Measurements from ENCODE around the gene TCP1.
"Not testable (repeated sequence)": the region's sequence is repeated elsewhere in the genome, so short reads cannot be mapped to it uniquely, and the experiment has no call there.

TCP1 gene

DNA sequence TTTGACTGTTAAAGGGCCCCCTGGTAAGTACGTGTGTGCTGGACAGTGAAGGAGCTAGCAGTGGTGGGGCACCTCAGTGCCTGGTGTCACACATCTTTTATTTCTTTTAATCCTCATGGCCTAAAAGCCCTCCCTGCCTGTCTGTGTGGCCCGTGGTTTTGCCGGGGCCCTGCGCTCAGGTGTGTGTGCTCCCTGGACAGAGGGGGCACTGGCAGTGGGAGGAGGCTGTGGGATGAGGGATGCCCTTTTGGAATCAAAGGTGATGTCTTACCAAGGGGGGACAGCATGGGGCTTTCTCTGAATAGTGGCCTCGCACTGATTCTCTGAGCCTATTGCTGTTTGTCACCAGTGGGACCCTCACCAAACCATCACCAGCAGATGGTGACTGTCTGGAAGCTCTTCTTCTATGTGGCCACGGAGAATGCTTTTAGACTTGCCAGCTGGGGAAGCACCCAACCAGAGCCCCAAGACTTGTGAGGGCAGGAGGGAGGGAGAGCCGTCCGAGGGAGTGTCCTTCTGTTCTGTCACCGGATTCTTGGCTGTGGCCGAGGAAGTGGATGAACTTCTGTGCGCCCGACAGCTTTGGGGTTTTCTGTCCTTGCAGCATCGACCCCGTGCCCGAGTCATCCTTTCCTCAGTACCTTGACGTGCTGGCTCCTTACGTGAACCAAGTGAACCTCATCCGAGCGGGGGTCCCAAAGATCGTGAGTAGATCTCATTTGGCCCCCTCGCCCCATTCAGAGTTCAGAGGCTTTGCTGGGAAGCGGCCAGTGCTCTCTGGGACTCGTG lies 28.7 kb upstream of the TCP1 start:
- no peak for DNase-seq (ENCODE audit: low read depth, low spot score)

GRCh38 chr6:159816775-159817174 lies 27.4 kb upstream of the TCP1 start:
- DNase-seq (ENCODE audit: low read depth, low spot score), result not testable (repeated sequence)

DNA sequence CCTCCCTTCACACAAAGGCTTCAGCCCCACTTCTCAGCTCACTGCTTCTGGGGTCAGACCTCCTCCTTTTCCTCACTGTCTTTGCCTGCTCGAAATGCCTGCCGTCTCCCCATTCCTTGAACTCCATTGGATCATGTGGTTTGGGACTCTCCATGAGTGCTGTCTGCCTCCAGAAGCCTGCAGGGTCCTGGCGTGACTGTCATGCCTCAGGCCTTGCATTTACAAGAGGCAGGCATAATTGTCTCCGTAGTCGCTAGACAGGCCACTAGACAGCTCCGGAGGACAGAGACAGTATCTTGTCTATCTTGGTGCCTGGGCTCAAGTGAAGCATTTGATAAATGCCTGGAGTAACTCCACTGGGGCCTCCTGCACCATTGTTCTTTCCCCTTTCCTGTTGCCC lies 26.0 kb upstream of the TCP1 start:
- no peak for DNase-seq (ENCODE audit: low read depth, low spot score)

- DNase-seq (ENCODE audit: low read depth, low spot score), result no peak
Observed at GRCh38 chr6:159813781-159814180, 24.4 kb upstream of the TCP1 start.

DNA sequence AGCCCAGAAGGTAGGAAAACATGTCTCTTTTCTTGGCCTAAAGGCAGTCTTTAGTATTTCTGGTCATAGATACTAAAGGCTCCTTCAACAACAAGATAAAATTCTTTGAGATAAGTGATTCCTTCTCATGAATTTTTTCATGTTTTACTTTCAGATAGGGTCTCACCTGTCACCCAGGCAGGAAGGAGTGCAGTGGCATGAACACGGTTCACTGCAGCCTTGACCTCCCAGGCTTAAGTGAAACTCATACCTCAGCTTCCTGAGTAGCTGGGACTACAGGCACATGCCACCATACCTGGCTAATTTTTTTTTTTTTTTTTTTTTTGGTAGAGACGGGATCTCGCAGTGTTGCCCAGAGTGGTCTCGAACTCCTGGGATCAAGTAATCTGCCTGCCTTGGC lies 19.7 kb upstream of the TCP1 start:
- no peak for DNase-seq (ENCODE audit: low read depth, low spot score)

DNA sequence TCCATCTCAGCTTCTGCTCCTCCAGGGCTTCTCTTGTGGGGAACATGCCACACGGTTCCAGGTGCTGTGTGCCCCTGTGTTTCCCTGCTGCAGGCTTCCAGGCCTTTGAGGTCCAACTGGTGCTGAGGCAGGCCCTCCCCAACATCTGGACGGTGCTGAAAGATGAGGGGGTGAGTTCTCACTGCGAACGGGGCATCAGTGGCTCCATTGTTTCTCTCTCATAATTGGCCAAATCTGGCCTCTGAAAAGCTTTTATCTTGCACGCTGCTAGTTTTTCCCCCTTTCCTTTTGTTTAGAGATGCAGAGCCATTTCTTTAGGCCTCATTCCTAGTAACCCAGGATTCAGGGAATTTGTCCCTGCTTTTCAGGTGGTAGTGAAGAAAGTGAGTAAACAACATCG lies 19.2 kb upstream of the TCP1 start:
- no peak for DNase-seq (ENCODE audit: low read depth, low spot score)

DNA sequence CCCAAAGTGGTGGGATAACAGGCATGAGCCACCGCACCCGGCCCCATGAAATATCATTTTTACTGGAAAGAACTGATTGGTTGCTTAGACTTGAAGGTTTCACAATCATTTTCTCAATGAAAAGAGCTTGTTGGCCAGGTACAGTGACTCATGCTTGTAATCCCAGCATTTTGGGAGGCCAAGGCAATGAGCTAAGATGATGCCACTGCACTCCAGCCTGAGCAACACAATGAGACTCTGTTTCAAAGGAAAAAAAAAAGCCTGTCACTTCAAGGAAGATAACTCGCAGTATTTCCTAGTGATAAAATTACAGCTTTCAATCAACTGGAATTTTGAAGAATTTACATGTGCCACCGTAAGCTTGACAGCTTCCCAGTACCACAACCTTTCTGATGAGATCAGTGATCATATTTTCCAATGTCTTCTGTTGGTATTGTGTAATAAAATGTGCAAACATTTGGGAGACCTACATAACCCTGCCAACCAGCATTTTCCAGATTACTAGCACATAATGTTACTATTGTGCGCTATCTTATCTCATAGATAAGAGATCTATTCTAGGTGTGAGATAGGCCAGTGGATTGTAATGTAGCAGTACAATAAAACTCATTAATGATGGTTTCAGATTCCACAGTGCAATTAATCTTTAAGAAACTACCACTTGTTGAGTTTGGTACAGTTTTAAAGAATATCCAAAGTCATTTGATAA lies 17.9 kb upstream of the TCP1 start:
- DNase-seq (ENCODE audit: low read depth, low spot score), result no peak

DNA sequence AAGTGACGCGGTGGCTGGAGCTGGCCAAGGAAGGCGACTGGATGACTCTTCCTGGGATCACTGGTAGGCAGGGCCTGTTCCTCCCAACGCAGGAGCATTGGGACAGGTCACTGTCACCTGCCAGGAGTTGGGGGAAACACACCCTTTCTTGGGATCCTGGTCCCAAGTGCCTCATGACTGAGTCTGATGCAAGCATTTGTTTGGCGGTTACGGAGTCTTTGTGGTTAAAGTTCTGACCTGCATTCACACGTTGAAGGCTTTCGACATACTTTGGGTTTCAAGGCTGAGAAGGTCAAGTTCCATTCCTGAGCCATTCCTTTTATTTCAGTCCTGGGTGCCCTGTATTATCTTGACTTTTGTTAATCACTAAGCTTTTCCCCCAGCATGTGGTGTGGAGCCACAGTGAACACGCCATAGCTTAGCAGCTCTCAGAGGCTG lies 16.6 kb upstream of the TCP1 start:
- DNase-seq (ENCODE audit: low read depth, low spot score), result no peak

GRCh38 chr6:159805440-159806020 lies 16.1 kb upstream of the TCP1 start:
- no peak for DNase-seq (ENCODE audit: low read depth, low spot score)

DNA sequence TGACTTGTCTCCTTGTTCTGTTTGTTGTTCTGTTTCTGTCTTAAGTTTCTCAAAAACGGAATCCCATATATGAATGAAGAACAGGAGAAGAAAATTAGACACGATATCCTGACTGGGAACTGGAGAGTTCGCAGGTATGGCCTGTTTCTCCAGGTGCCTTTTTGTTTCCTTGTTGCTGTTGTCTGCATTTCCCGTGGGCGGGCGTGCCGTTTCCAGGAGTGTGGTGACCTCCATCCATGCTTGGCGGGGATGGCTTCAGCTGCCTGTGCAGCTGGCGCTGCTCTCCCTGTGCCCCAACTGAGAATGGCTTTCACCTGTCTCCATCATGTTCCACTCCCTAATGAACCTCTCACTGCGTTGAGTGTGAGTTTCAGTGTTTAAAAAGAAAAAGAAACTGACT lies 15.1 kb upstream of the TCP1 start:
- DNase-seq (ENCODE audit: low read depth, low spot score), result no peak

DNA sequence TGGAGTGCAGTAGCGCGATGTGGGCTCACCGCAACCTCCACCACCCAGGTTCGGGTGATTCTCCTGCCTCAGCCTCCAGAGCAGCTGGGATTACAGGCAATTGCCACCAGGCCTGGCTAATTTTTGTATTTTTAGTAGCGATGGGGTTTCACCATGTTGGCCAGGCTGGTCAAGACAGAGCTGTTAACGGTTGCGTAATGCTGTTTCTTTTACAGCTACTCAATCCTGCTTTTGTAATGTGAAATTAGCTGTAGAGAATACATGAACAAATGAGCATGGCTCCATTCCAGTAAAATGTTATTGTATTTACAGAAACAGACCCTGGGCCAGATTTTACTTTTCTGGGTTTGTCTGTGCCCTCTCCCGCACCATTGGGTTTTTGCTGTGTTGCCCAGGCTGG lies 12.5 kb upstream of the TCP1 start:
- DNase-seq (ENCODE audit: low read depth, low spot score), result no peak

DNA sequence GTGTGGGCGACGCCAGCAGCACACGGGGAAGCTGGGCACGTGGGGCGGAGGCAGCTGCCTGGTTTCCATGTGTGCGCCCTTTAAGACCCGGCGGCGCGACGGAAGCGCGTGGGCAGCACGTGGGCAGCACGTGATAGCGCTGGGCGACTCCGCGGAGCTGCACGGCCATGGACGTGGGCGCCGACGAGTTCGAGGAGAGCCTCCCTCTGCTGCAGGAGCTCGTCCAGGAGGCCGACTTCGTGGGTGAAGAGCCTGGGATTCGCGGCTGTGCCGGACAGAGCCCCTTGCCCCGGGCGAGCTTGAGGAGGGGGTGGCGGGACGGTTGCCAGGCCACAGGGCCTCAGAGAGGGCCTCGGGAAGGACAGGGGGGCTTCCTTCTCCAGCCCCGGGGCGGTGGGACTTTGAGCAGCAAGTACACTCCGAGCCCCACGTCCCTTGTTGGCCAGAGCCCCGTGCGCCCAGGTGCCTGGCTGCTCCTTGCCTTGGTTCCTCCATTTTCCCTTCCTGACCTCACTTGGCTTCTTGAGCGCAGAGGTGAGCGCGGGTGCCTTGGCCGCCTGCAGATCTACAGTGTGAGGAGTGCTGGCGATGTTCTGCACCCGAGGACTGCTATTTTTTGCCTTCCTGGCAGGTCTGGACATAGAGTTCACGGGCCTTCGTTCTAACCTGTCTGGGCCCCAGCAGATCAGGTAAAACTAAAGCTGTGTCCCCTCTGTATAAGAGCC lies 10.9 kb upstream of the TCP1 start, which contains the start of gene PNLDC1:
PNLDC1 (plus strand) TSS at position 136 of the 725 bp plus-strand sequence; CDS start at position 168, 32 bp downstream.
- DNase-seq (ENCODE audit: low read depth, low spot score), result no peak

GRCh38 chr6:159797554-159797953 lies 8.2 kb upstream of the TCP1 start:
- DNase-seq (ENCODE audit: low read depth, low spot score), result no peak

DNA sequence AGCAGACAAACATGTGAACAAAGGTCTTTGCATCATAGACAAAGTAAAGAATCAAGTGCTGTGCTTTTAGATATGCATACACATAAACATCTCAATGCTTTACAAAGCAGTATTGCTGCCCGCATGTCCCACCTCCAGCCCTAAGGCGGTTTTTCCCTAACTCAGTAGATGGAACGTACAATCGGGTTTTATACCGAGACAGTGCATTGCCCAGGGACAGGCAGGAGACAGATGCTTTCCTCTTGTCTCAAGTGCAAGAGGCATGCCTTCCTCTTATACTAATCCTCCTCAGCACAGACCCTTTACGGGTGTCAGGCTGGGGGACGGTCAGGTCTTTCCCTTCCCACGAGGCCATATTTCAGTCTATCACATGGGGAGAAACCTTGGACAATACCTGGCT lies 5.6 kb upstream of the TCP1 start:
- not testable (repeated sequence) for DNase-seq (ENCODE audit: low read depth, low spot score)

GRCh38 chr6:159790956-159791598 lies 1.7 kb upstream of the TCP1 start:
- no peak for DNase-seq (ENCODE audit: low read depth, low spot score)

DNA sequence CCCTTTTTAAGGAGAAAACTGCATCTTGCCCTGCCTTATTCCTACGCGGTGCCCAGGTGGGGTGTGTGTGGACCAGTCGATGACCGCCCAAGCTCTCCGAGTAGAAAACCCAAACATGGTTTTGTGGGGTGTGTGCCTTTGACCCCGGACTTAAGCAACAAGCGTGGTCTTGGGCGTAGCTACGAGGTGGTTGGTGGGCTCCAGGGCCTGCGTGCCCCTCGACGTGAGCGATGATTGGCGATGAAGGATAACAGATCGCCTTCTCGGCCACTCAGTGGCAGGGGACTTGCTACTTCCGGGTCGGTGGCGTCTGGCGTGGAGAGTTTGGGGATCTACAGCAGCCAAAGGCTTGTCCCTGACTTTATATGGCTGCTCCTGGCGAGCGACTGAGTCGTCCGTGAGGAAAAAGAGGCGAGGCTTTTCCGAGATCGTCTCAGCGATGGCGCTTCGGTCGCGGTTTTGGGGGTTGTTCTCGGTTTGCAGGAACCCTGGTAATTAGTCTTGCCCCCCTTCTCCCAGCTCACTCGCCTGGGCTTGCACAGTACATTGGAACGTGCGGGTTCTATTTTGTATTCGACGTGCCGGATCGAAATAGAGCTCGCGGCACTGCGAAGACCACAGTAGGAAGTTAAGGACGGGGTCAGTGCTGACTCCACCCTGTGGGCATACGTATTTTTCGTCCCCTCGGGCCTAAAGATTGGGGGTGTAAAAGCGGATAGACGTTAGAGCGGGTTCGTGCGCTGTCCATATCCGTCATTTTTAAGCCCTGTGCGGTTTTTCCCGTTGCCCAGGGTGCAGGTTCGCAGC lies 950 bp upstream of the TCP1 start, which contains the start of gene MRPL18:
MRPL18 (plus strand) TSS at position 319 of the 807 bp plus-strand sequence; CDS start at position 440, 121 bp downstream.
- DNase-seq (ENCODE audit: low read depth, low spot score), result peak; percentile 74

DNA sequence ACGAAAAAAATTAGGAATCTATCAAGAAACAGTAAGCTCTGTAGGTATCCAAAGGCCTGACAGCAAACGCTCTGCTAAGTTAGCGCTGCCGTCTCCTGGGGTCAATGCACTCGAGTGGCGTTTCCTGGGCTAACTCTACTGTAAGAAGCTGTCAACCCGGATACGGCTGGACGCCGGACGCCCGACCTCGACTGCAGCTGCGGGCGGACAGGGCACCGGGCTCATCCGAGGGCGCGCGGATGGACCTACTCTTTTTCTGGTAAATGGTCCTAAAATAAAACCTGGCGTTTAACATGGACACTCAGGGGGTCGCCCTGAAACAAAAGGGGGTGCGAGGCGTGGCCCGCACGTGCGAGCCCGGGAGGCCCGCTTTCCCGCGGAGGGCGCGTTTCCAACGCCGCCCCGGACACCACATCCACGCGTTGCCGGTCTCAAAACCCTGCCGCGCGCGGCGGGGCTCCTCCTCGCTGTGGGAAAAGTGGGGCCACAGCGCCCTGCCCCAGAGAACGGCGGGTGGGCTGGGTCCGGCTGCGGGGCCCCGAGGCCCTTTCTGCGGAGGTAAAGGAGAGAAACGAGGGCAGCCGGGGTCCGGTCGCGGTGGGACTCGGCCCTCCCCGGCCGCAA lies 537 bp downstream of the TCP1 start:
- DNase-seq (ENCODE audit: low read depth, low spot score), result no peak

DNA sequence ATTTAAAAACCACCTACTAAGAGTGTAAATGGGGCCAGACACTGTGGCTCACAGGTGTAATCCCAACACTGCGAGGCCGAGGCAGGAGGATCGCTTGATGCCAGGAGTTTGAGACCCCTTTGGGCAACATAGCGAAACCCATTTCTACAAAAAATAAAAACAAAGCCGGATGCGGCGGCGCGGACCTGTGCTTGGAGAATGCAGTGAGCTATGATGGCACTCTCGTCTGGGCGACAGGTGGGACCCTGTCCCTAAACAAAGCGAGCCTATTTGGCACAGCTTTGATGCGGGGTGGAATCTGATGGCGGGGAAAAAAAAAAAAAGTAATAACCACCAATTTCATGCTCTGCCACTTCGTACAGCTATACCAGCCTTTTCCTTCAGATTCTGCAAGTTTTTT lies 1.1 kb downstream of the TCP1 start:
- no peak for DNase-seq (ENCODE audit: low read depth, low spot score)

DNA sequence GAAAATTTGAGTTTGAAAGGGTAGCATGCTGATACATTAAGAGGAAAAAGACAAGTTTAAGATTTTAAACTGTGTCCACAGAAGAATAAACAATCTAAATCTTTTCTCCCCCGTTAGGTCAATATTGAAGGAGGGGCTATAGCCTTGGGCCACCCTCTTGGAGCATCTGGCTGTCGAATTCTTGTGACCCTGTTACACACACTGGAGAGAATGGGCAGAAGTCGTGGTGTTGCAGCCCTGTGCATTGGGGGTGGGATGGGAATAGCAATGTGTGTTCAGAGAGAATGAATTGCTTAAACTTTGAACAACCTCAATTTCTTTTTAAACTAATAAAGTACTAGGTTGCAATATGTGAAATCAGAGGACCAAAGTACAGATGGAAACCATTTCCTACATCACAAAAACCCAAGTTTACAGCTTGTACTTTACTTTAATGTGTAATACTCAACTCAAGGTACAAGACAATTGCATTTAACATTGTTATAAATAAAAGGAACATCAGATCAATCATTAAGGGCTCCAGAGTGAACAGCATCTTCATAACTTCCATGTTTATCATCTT lies 10.8 kb downstream of the TCP1 start:
- no peak for DNase-seq (ENCODE audit: low read depth, low spot score)

DNA sequence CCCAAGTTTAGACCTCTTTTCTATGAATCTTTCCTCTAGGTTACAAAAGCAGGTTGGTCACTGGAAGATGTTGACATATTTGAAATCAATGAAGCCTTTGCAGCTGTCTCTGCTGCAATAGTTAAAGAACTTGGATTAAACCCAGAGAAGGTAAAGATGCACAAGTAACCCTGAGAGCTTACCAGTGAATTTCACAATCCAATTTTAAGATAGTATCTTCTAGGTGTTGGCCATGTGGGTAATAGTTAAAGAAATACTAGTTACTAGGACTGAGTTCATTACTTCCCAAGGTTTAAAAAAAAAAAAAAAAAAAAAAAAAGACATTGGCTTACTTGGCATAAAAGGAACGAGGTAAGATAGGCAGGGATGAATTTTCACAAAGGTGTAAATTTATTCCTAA lies 11.3 kb downstream of the TCP1 start:
- no peak for DNase-seq (ENCODE audit: low read depth, low spot score)
